Astrocyte (in vitro differentiated cells and primary cell): ENCODE results near the gene SERPINB6.

ENCODE experiments used
- EZH2 ChIP-seq: IDR thresholded peaks from 2 replicates; pipeline ENCODE4 v1.6.1; 2012; ENCODE audit warnings: mild to moderate bottlenecking, low read length, inconsistent platforms; ENCODE audit not compliant: insufficient read depth
- TF ChIP-seq, protein P1 (sequence below): IDR thresholded peaks from 2 replicates; pipeline ENCODE4 v1.5.1; 2011; ENCODE audit warnings: low read depth, mild to moderate bottlenecking, inconsistent platforms, low read length, moderate library complexity; ENCODE audit not compliant: insufficient read depth

DNA sequence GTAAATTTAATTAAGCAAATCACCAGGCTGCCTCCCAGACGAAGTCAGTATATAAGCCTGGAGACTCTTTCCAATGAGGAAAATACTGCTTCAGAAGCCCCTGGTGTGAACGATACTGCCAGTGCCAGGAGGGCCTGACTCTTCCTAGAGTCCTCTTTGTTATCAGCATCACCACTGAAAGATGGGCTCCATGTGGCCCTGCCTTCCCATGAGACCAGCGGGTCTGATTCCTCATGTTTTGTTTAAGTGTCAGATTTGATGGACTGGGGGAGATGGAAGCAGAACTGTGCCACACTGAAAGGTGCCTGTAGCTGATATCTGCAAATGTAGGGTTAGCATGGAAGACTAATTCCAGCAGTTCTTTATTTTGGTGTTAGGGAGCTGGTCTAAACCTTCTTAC lies 36.2 kb upstream of the SERPINB6 start:
- TF ChIP-seq EZH2, result no peak
- TF ChIP-seq, protein P1, sequence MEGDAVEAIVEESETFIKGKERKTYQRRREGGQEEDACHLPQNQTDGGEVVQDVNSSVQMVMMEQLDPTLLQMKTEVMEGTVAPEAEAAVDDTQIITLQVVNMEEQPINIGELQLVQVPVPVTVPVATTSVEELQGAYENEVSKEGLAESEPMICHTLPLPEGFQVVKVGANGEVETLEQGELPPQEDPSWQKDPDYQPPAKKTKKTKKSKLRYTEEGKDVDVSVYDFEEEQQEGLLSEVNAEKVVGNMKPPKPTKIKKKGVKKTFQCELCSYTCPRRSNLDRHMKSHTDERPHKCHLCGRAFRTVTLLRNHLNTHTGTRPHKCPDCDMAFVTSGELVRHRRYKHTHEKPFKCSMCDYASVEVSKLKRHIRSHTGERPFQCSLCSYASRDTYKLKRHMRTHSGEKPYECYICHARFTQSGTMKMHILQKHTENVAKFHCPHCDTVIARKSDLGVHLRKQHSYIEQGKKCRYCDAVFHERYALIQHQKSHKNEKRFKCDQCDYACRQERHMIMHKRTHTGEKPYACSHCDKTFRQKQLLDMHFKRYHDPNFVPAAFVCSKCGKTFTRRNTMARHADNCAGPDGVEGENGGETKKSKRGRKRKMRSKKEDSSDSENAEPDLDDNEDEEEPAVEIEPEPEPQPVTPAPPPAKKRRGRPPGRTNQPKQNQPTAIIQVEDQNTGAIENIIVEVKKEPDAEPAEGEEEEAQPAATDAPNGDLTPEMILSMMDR, result no peak
